ENCODE results near the gene LAMTOR5. TPM values are rescaled to one million over a fixed set of nuclear protein-coding genes. Genes with fewer than 3 reads are reported as not detected.

Gene LAMTOR5
- total and polyA plus RNA-seq, 4 donors = 45.6 to 427 (median 242) TPM

DNA sequence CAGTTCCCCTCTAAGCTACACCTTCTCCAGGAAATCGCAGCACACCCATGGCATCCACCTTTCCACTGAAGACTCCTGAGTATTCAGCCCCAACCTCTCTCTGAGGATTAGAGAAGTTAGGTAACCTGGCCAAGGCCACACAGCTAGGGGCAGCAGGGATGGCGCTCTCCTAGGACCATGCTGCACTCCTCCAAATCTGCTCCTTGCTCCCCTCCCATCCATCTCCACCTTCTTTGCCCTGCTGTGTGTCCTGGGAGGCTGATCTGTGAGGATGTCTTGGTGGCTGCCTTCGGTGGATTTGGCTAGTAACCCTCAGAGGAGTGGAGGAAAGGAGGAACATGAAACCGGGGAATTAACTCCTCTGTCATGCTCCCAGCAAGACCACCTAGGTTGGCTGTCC lies 23.4 kb upstream of the LAMTOR5 start:
- no peak overlapping the region for H3K9ac ChIP-seq (ENCODE audit: insufficient read depth in 1 of 2, low read length in 2 of 2)
- 77 to 84% methylated on average over 4 of the region's 4 CpGs for WGBS, 2 donors
- no peaks in the 10 kb centered on the region for H3K27me3 ChIP-seq (ENCODE audit: control insufficient read depth in 3 of 3, insufficient read depth in 3 of 3, low read length in 2 of 3)
- no peak overlapping the region for H3K4me3 ChIP-seq
- H3K9me3 ChIP-seq (ENCODE audit: control insufficient read depth in 4 of 4, insufficient read depth in 3 of 4, low read length in 3 of 4) = no peaks in the 10 kb centered on the region
- H3K27ac ChIP-seq (ENCODE audit: low read depth in 1 of 2, low read length in 1 of 2) = no peak overlapping the region
- DNase-seq (no peak), ATAC-seq (ENCODE audit: insufficient read depth, low FRiP score) (no peak)
- H3K4me1 ChIP-seq (ENCODE audit: control insufficient read depth in 5 of 5, insufficient read depth in 5 of 5, low read length in 5 of 5) = peaks cover 0 to 3% (median 0%) of the 10 kb centered on the region in 5 donors
- TF ChIP-seq, protein P1, sequence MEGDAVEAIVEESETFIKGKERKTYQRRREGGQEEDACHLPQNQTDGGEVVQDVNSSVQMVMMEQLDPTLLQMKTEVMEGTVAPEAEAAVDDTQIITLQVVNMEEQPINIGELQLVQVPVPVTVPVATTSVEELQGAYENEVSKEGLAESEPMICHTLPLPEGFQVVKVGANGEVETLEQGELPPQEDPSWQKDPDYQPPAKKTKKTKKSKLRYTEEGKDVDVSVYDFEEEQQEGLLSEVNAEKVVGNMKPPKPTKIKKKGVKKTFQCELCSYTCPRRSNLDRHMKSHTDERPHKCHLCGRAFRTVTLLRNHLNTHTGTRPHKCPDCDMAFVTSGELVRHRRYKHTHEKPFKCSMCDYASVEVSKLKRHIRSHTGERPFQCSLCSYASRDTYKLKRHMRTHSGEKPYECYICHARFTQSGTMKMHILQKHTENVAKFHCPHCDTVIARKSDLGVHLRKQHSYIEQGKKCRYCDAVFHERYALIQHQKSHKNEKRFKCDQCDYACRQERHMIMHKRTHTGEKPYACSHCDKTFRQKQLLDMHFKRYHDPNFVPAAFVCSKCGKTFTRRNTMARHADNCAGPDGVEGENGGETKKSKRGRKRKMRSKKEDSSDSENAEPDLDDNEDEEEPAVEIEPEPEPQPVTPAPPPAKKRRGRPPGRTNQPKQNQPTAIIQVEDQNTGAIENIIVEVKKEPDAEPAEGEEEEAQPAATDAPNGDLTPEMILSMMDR (IDR thresholded peaks at IDR 0.05; ENCODE audit: control extremely low read depth, extremely low read depth) = no peak
- H3K36me3 ChIP-seq (ENCODE audit: control insufficient read depth in 4 of 4, insufficient read depth in 4 of 4, low read length in 4 of 4) = no peaks in the 10 kb centered on the region

DNA sequence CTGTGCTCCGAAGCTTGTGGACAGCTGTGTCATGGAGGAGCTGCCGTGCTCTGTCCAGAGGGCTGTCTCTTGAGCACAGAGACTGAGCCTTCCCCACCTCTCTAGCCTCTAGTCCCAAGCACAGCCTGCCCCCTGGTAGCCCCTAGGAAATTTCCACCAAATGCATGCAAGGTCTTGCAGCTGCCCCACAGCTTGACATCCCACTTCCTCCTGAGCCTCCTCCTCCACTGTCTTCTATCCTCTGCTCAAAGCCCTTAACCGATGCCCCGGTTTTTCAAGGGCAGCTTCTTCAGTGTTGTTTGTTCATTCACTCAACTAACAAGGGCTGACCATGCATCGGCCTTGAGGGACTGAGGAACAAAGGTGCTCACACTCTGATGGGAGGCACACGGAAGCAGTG lies 22.9 kb upstream of the LAMTOR5 start:
- Histone ChIP-seq H3K36me3 (ENCODE audit: control insufficient read depth in 4 of 4, insufficient read depth in 4 of 4, low read length in 4 of 4) (no peaks in the 10 kb centered on the region), H3K27me3 (ENCODE audit: control insufficient read depth in 3 of 3, insufficient read depth in 3 of 3, low read length in 2 of 3) (no peaks in the 10 kb centered on the region), H3K27ac (ENCODE audit: low read depth in 1 of 2, low read length in 1 of 2) (no peak overlapping the region), H3K9me3 (ENCODE audit: control insufficient read depth in 4 of 4, insufficient read depth in 3 of 4, low read length in 3 of 4) (no peaks in the 10 kb centered on the region), H3K4me1 (ENCODE audit: control insufficient read depth in 5 of 5, insufficient read depth in 5 of 5, low read length in 5 of 5) (peaks cover 0 to 3% (median 0%) of the 10 kb centered on the region in 5 donors), H3K4me3 (no peak overlapping the region), H3K9ac (ENCODE audit: insufficient read depth in 1 of 2, low read length in 2 of 2) (no peak overlapping the region)
- TF ChIP-seq, protein P1 (IDR thresholded peaks at IDR 0.05; ENCODE audit: control extremely low read depth, extremely low read depth) = no peak
- WGBS, 2 donors = 68 to 70% methylated on average over 6 of the region's 6 CpGs
- ATAC-seq (ENCODE audit: insufficient read depth, low FRiP score) = no peak
- no peak for DNase-seq

DNA sequence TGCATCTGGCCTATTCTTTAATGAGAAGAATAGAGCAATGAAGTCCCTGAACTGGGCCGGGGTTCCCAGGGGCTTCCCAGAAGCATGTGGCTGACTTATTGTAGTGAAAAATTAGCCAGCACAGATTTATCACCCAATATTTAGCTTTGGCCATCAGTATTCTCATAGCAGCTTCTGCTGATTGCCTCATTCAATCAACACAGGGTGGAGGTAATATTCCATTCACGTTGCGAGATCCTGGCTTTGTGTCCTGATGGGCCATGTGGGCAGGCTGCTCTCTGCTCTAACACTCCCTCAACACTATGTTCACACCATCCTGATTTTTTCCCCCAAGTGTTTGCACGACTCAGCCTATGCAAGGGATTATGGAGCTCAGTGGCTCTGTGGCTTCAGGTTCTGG lies 21.5 kb upstream of the LAMTOR5 start:
- TF ChIP-seq, protein P1 (IDR thresholded peaks at IDR 0.05; ENCODE audit: control extremely low read depth, extremely low read depth) = no peak
- Histone ChIP-seq H3K4me1 (ENCODE audit: control insufficient read depth in 5 of 5, insufficient read depth in 5 of 5, low read length in 5 of 5) (peaks cover 0 to 3% (median 0%) of the 10 kb centered on the region in 5 donors), H3K27ac (ENCODE audit: low read depth in 1 of 2, low read length in 1 of 2) (no peak overlapping the region), H3K9me3 (ENCODE audit: control insufficient read depth in 4 of 4, insufficient read depth in 3 of 4, low read length in 3 of 4) (no peaks in the 10 kb centered on the region), H3K36me3 (ENCODE audit: control insufficient read depth in 4 of 4, insufficient read depth in 4 of 4, low read length in 4 of 4) (no peaks in the 10 kb centered on the region), H3K27me3 (ENCODE audit: control insufficient read depth in 3 of 3, insufficient read depth in 3 of 3, low read length in 2 of 3) (no peaks in the 10 kb centered on the region), H3K9ac (ENCODE audit: insufficient read depth in 1 of 2, low read length in 2 of 2) (no peak overlapping the region), H3K4me3 (no peak overlapping the region)
- no peak for DNase-seq
- ATAC-seq (ENCODE audit: insufficient read depth, low FRiP score) = no peak
- 74 to 84% methylated on average over 4 of the region's 4 CpGs for WGBS, 2 donors

DNA sequence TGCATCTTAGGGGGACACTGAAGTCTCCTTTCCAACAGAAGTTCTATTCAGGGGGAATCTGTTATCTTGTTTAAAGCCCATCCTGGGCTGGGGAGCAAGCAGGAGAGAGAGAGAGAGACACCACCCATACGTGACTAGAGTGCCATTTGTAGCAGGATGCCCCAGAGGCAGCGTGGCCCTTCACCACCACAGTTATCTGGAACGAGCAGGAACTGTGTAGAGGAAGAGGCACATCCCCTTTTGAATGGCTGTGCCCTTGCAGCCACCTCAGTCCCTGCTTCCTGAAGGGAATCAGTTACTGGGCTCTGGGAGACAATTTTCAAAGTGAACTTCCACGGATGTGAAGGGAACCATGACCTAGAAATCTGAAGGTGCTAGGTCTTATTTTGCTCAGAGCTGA lies 19.4 kb upstream of the LAMTOR5 start:
- Histone ChIP-seq H3K9me3 (ENCODE audit: control insufficient read depth in 4 of 4, insufficient read depth in 3 of 4, low read length in 3 of 4) (peaks cover 0 to 1% (median 0%) of the 10 kb centered on the region in 4 donors), H3K9ac (ENCODE audit: insufficient read depth in 1 of 2, low read length in 2 of 2) (no peak overlapping the region), H3K27ac (ENCODE audit: low read depth in 1 of 2, low read length in 1 of 2) (no peak overlapping the region), H3K4me3 (no peak overlapping the region), H3K36me3 (ENCODE audit: control insufficient read depth in 4 of 4, insufficient read depth in 4 of 4, low read length in 4 of 4) (no peaks in the 10 kb centered on the region), H3K27me3 (ENCODE audit: control insufficient read depth in 3 of 3, insufficient read depth in 3 of 3, low read length in 2 of 3) (no peaks in the 10 kb centered on the region), H3K4me1 (ENCODE audit: control insufficient read depth in 5 of 5, insufficient read depth in 5 of 5, low read length in 5 of 5) (no peaks in the 10 kb centered on the region)
- TF ChIP-seq, protein P1 (IDR thresholded peaks at IDR 0.05; ENCODE audit: control extremely low read depth, extremely low read depth) = no peak
- 16 to 41% methylated on average over 4 of the region's 4 CpGs for WGBS, 2 donors
- no peak for DNase-seq
- ATAC-seq (ENCODE audit: insufficient read depth, low FRiP score) = no peak

Measured in lung (tissue), 12 donors.